HL-60/S4 treated with retinoic acid at 250 ng/mL for 4 days and 3 days (cell line): ENCODE results near the gene STX10.
"Not testable (repeated sequence)": the region's sequence is repeated elsewhere in the genome, so short reads cannot be mapped to it uniquely, and the experiment has no call there.

ENCODE experiments used
- in situ Hi-C: fragments of 300-500 bp; cut with MboI; formaldehyde crosslinking; loops from 2 replicates; pipeline ENCODE4 v1.7.0; 2022; ENCODE audit warnings: low sequenced_read_pairs

Gene STX10

GRCh38 chr19:13165162-13165997 is 15.2 kb upstream of the STX10 start:
- in situ Hi-C loops: no loop called here

- in situ Hi-C loops: no loop called here
Measured at GRCh38 chr19:13164343-13165161, 14.4 kb upstream of the STX10 start.

- in situ Hi-C loops: no loop called here
Measured at GRCh38 chr19:13163609-13164342, 13.6 kb upstream of the STX10 start.

- in situ Hi-C loops: no loop called here
Measured at GRCh38 chr19:13162724-13163608, 12.8 kb upstream of the STX10 start.

GRCh38 chr19:13160557-13160956 is 10.4 kb upstream of the STX10 start:
- in situ Hi-C loops: no loop called here

- in situ Hi-C loops: no loop called here
Measured at GRCh38 chr19:13159713-13160112, 9.5 kb upstream of the STX10 start.

- in situ Hi-C loops: no loop called here
Measured at GRCh38 chr19:13155472-13156359, 5.5 kb upstream of the STX10 start.

GRCh38 chr19:13154911-13155471 is 4.8 kb upstream of the STX10 start:
- in situ Hi-C loops: no loop called here

GRCh38 chr19:13154241-13154778 is 4.1 kb upstream of the STX10 start:
- in situ Hi-C loops: no loop called here

GRCh38 chr19:13153569-13154240 is 3.5 kb upstream of the STX10 start:
- in situ Hi-C loops: no loop called here

- in situ Hi-C loops: no loop called here
Measured at GRCh38 chr19:13152974-13153568, 2.9 kb upstream of the STX10 start.

- in situ Hi-C loops: no loop called here
Measured at GRCh38 chr19:13152356-13152973, 2.3 kb upstream of the STX10 start.

- in situ Hi-C loops: no loop called here
Measured at GRCh38 chr19:13151605-13152355, 1.6 kb upstream of the STX10 start.

- in situ Hi-C loops: no loop called here
Measured at GRCh38 chr19:13150931-13151604, 893 bp upstream of the STX10 start.

- in situ Hi-C loops: no loop called here
Measured at GRCh38 chr19:13149628-13150186, 468 bp downstream of the STX10 start.

- in situ Hi-C loops: not testable (repeated sequence)
Measured at GRCh38 chr19:13149173-13149627, 975 bp downstream of the STX10 start.
